Gastroesophageal sphincter (tissue), 4 donors: Measurements from ENCODE around the gene DCAF11. TPM values are rescaled to one million over a fixed set of nuclear protein-coding genes. Genes with fewer than 3 reads are reported as not detected.

Experiments
- ATAC-seq: fragments of 150-250 bp; one replicate; pipeline ENCODE4 v1.9.1; 2016; ENCODE audit warnings: mild to moderate bottlenecking, moderate library complexity
- H3K27ac ChIP-seq, 4 donors: fragments of 200-600 bp; sonication (generic) in 3 of 4; 1 replicate in 3 of 4; 2 replicates in 1 of 4; pipeline ENCODE4 v1.5.1; 2016 to 2019
- H3K27me3 ChIP-seq: fragments of 200-600 bp; sonication (generic); one replicate; pipeline ENCODE4 v1.5.1; 2019
- H3K36me3 ChIP-seq, 2 donors: fragments of 200-600 bp; sonication (generic); one replicate each; pipeline ENCODE4 v1.5.1; 2019; ENCODE audit warnings: control low read depth in 1 of 2
- H3K4me1 ChIP-seq, 3 donors: fragments of 200-600 bp; sonication (generic); 1 replicate in 2 of 3; 2 replicates in 1 of 3; pipeline ENCODE4 v1.5.1; 2016 to 2019; ENCODE audit warnings: control low read depth in 2 of 3
- H3K4me3 ChIP-seq, 2 donors: fragments of 200-600 bp; sonication (generic); one replicate each; pipeline ENCODE4 v1.5.1; 2019; ENCODE audit warnings: mild to moderate bottlenecking in 1 of 2, moderate library complexity in 1 of 2
- H3K9me3 ChIP-seq, 3 donors: fragments of 200-600 bp; sonication (generic); one replicate each; pipeline ENCODE4 v1.5.1; 2017 to 2019; ENCODE audit warnings: control low read depth in 2 of 3
- CTCF ChIP-seq, 4 experiments: fragments of 200-600 bp in 2 of 4; fragments of 450-650 bp in 2 of 4; sonication (generic) in 1 of 4; IDR thresholded peaks; one replicate each; pipeline ENCODE4 v1.5.1; 2017 to 2019; ENCODE audit warnings: antibody characterized with exemption in 4 of 4, mild to moderate bottlenecking in 2 of 4, moderate library complexity in 2 of 4
- EP300 ChIP-seq: sonication (generic); formaldehyde crosslinking; IDR thresholded peaks from one replicate; pipeline ENCODE4 v1.6.1; 2017; ENCODE audit warnings: antibody characterized with exemption, mild to moderate bottlenecking
- POLR2A ChIP-seq, 2 donors: fragments of 450-650 bp; IDR thresholded peaks; one replicate each; pipeline ENCODE4 v1.6.1; 2017; ENCODE audit warnings: antibody characterized with exemption in 2 of 2, mild to moderate bottlenecking in 2 of 2, moderate library complexity in 1 of 2
- POLR2AphosphoS5 ChIP-seq: sonication (generic); formaldehyde crosslinking; IDR thresholded peaks from one replicate; pipeline ENCODE4 v1.6.1; 2017; ENCODE audit warnings: antibody characterized with exemption
- WGBS, 2 donors: methylation state at CpG; one replicate each; pipeline ENCODE4 v1.1.5; 2018; ENCODE audit warnings: low coverage in 1 of 2; 5-methylcytosine and 5-hydroxymethylcytosine counted together
- total RNA-seq, 4 donors: library from RNA; depleted of rRNA; stranded (reverse); fragments of >200 nt; gene quantifications; one replicate each; pipeline ENCODE4 v1.1.0, GENCODE V29; 2016

The DCAF11 gene
- total RNA-seq, 4 donors from 2014 or later, result 58.0 to 81.6 (median 71.6) TPM

GRCh38 chr14:24092505-24093206 lies 21.9 kb upstream of the DCAF11 start:
- ATAC-seq, result no peak
- Histone ChIP-seq H3K27me3 (no peaks in the 10 kb centered on the region), H3K4me1 (peaks cover 0 to 31% (median 8%) of the 10 kb centered on the region in 3 donors), H3K27ac (peak overlapping the region in 3 of 4 donors; percentile 93 to 97 (median 95)), H3K9me3 (no peaks in the 10 kb centered on the region), H3K4me3 (no peak overlapping the region), H3K36me3 (peaks cover 0 to 1% of the 10 kb centered on the region in 2 donors)
- TF ChIP-seq CTCF (IDR thresholded peaks at IDR 0.05) (no peak), POLR2A (IDR thresholded peaks at IDR 0.05) (no peak), POLR2AphosphoS5 (no peak), EP300 (no peak)
- WGBS, 2 donors, result 96 to 100% methylated on average over 3 to 4 of the region's 4 CpGs

- 76 to 78% methylated on average over 3 to 19 of the region's 19 CpGs for WGBS, 2 donors
- H3K4me3 ChIP-seq, result peak overlapping the region in 1 of 2 donors; percentile 94
Measured at GRCh38 chr14:24093207-24093900, 21.2 kb upstream of the DCAF11 start.

GRCh38 chr14:24093901-24094840 lies 20.4 kb upstream of the DCAF11 start, which contains the start of gene PCK2:
Gene PCK2, plus strand, starts transcription at chr14:24094311. Its CDS starts 95 bp downstream, at chr14:24094406.
- peaks cover 0 to 16% of the 10 kb centered on the region in 2 donors for H3K36me3 ChIP-seq
- no peaks in the 10 kb centered on the region for H3K27me3 ChIP-seq
- WGBS, 2 donors, result 0% methylated on average over 4 to 35 of the region's 68 CpGs
- TF ChIP-seq CTCF (IDR thresholded peaks at IDR 0.05), result peak in 3 of 4 experiments; percentile 18 to 33 (median 18)
- TF ChIP-seq EP300, result no peak
- TF ChIP-seq POLR2AphosphoS5, result no peak
- TF ChIP-seq POLR2A (IDR thresholded peaks at IDR 0.05), result peak; percentile 46 to 53
- H3K4me1 ChIP-seq, result peaks cover 0 to 31% (median 8%) of the 10 kb centered on the region in 3 donors
- no peaks in the 10 kb centered on the region for H3K9me3 ChIP-seq
- ATAC-seq, result peak; percentile 96
- peak within 1 kb of the TSS; percentile 62 to 97 (median 94) for H3K27ac ChIP-seq
- H3K4me3 ChIP-seq, result peak within 1 kb of the TSS; percentile 59 to 94

More at GRCh38 chr14:24093207-24093900, 21.2 kb upstream of the DCAF11 start:
- TF ChIP-seq CTCF (IDR thresholded peaks at IDR 0.05) (no peak), POLR2AphosphoS5 (no peak), POLR2A (IDR thresholded peaks at IDR 0.05) (no peak), EP300 (no peak)
- peaks cover 0 to 8% of the 10 kb centered on the region in 2 donors for H3K36me3 ChIP-seq
- no peaks in the 10 kb centered on the region for H3K9me3 ChIP-seq
- peaks cover 0 to 31% (median 8%) of the 10 kb centered on the region in 3 donors for H3K4me1 ChIP-seq
- H3K27me3 ChIP-seq, result no peaks in the 10 kb centered on the region
- no peak for ATAC-seq
- peak overlapping the region; percentile 62 to 97 (median 94) for H3K27ac ChIP-seq

GRCh38 chr14:24094841-24095270 lies 19.7 kb upstream of the DCAF11 start:
- Histone ChIP-seq H3K4me3 (peak overlapping the region; percentile 59 to 94), H3K27ac (peak overlapping the region; percentile 62 to 97 (median 94)), H3K9me3 (no peaks in the 10 kb centered on the region), H3K36me3 (peaks cover 0 to 23% of the 10 kb centered on the region in 2 donors), H3K27me3 (no peaks in the 10 kb centered on the region), H3K4me1 (peaks cover 0 to 31% (median 8%) of the 10 kb centered on the region in 3 donors)
- WGBS, 2 donors, result 25% methylated on average over 9 of the region's 14 CpGs; no CpG with 5 or more reads in 1 of the 2 donors
- ATAC-seq, result no peak
- TF ChIP-seq POLR2AphosphoS5 (no peak), EP300 (no peak), POLR2A (IDR thresholded peaks at IDR 0.05) (no peak), CTCF (IDR thresholded peaks at IDR 0.05) (no peak)
